Ectodermal cell (in vitro differentiated cells): ENCODE data around the gene GALNT18.

ENCODE experiments used
- H3K27ac ChIP-seq: 2 replicates; pipeline ENCODE4 v1.7.0; 2013; ENCODE audit warnings: mild to moderate bottlenecking, low read depth, low read length; ENCODE audit not compliant: insufficient read depth, poor library complexity, severe bottlenecking
- H3K27me3 ChIP-seq: 2 replicates; pipeline ENCODE4 v1.7.0; 2013; ENCODE audit warnings: mild to moderate bottlenecking, low read length; ENCODE audit not compliant: insufficient read depth, control insufficient read depth, poor library complexity, severe bottlenecking
- H3K36me3 ChIP-seq: one replicate; pipeline ENCODE4 v1.7.0; 2013; ENCODE audit warnings: low read length; ENCODE audit not compliant: control insufficient read depth, insufficient read depth
- H3K4me1 ChIP-seq: one replicate; pipeline ENCODE4 v1.7.0; 2013; ENCODE audit warnings: low read length; ENCODE audit not compliant: control insufficient read depth, insufficient read depth
- H3K4me3 ChIP-seq: 2 replicates; pipeline ENCODE4 v1.7.0; 2013; ENCODE audit warnings: low read depth, low read length, control low read depth; ENCODE audit not compliant: insufficient read depth
- H3K9me3 ChIP-seq: 2 replicates; pipeline ENCODE4 v1.7.0; 2013; ENCODE audit warnings: mild to moderate bottlenecking, low read length, moderate library complexity; ENCODE audit not compliant: control insufficient read depth
- WGBS, 2 experiments: methylation state at CpG; one replicate each; pipeline ENCODE4 v1.1.7; 2013; ENCODE audit warnings: missing lambda C conversion rate in 2 of 2; 5-methylcytosine and 5-hydroxymethylcytosine counted together

GALNT18 gene

DNA sequence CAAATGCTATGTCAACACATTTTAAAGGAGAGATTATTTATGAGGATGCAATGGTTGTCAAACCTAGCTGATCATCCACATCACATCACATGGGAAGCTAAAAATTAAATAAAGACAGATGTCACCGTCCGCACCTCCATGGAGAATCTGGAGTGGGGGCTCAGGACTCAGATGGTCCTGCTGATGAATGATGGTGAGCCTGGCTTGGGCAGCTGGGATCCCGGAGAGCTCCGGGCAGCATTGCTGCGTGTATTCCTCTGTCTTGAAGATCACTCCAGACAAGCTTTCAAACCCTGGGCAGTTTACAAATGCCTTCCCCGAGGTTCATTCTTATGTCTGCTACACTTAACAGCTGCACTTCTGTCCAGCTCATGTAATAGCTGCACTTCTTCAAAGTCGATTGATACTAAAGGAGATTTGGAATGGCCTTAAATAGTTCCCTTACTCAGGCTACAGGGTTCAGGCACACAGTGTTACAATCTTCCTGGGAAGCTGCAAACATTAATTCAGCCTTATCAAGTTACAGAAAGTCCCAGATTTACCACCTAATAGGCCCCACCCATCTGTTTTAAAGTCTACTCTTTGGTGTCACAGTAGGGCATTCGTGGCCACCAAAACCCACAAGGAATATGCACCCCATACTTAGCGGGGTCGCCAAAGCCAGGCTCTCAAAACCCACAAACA is 234.0 kb downstream of the GALNT18 start:
- Histone ChIP-seq H3K27me3 (no peaks in the 10 kb centered on the region), H3K36me3 (no peaks in the 10 kb centered on the region), H3K9me3 (no peaks in the 10 kb centered on the region), H3K27ac (no peak overlapping the region), H3K4me3 (no peak overlapping the region), H3K4me1 (peaks cover 5% of the 10 kb centered on the region)
- 90 to 91% methylated on average over 10 of the region's 10 CpGs for WGBS, 2 experiments

- Histone ChIP-seq H3K27me3 (no peaks in the 10 kb centered on the region), H3K36me3 (no peaks in the 10 kb centered on the region), H3K4me3 (no peak overlapping the region), H3K4me1 (peaks cover 5% of the 10 kb centered on the region), H3K9me3 (no peaks in the 10 kb centered on the region), H3K27ac (no peak overlapping the region)
- 69 to 70% methylated on average over 4 of the region's 4 CpGs for WGBS, 2 experiments
Observed at GRCh38 chr11:11387207-11387606, 234.6 kb downstream of the GALNT18 start.

DNA sequence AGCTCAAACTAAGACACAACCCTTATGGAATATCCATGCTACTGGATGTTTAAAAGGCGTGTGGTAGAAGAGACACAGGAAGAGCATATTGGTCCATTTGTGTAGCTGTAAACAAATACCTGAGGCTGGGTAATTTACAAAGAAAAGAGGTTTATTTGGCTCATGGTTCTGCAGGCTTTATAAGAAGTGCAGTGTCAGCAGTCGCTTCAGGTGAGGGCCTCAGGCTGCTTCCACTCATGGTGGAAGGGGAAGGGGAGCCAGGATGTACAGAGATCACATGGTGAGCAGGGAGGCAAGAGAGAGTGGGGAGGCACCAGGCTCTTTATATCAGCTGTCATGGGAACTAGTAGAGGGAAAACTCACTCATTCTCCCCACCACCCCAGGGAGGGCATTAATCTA is 237.0 kb downstream of the GALNT18 start:
- Histone ChIP-seq H3K4me3 (no peak overlapping the region), H3K27ac (no peak overlapping the region), H3K4me1 (peaks cover 5% of the 10 kb centered on the region), H3K27me3 (no peaks in the 10 kb centered on the region), H3K36me3 (no peaks in the 10 kb centered on the region), H3K9me3 (no peaks in the 10 kb centered on the region)
- 86 to 93% methylated on average over 2 of the region's 2 CpGs for WGBS, 2 experiments

GRCh38 chr11:11383995-11384394 is 237.8 kb downstream of the GALNT18 start:
- 90 to 96% methylated on average over 2 of the region's 2 CpGs for WGBS, 2 experiments
- H3K36me3 ChIP-seq: no peaks in the 10 kb centered on the region
- H3K27ac ChIP-seq: no peak overlapping the region
- H3K27me3 ChIP-seq: no peaks in the 10 kb centered on the region
- no peak overlapping the region for H3K4me3 ChIP-seq
- H3K9me3 ChIP-seq: no peaks in the 10 kb centered on the region
- peaks cover 5% of the 10 kb centered on the region for H3K4me1 ChIP-seq

DNA sequence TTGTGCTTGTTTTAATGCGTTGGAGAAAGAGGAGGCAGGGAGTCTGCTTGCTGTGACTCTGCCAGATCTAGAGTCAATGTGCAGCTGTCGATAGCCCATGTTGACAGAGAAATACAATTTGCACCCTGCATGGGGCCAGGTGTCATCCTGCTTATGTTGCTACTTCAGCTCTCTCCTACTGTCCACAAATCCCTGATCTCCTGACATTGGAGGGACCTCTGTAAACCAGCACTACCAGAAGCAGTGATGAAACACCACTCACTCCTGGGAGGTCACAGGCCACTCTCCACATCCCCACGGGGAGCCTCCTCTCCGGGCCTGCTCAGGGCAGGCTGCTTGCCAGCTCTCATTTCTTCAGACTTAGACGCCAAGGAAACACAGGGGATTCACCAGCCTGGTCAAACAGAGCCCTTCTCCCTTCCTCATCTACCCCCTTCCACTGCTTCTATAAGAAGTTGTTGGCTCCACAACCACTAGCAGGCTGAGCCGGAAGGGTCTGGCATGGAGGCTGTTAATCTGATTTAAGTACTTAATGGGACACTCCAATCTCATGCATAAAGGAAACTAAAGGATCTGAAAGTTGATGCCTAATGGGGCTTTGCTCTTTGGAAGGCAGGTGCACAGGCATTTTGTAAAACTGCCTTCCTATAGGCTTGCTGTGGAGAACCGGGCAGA is 238.8 kb downstream of the GALNT18 start:
- Histone ChIP-seq H3K27ac (no peak overlapping the region), H3K36me3 (no peaks in the 10 kb centered on the region), H3K9me3 (no peaks in the 10 kb centered on the region), H3K4me3 (no peak overlapping the region), H3K27me3 (no peaks in the 10 kb centered on the region), H3K4me1 (peaks cover 5% of the 10 kb centered on the region)
- 84 to 85% methylated on average over 7 of the region's 7 CpGs for WGBS, 2 experiments

GRCh38 chr11:11381471-11382105 is 240.2 kb downstream of the GALNT18 start:
- whole genome bisulfite sequencing, 2 experiments: 86 to 90% methylated on average over 6 of the region's 6 CpGs
- no peaks in the 10 kb centered on the region for H3K4me1 ChIP-seq

DNA sequence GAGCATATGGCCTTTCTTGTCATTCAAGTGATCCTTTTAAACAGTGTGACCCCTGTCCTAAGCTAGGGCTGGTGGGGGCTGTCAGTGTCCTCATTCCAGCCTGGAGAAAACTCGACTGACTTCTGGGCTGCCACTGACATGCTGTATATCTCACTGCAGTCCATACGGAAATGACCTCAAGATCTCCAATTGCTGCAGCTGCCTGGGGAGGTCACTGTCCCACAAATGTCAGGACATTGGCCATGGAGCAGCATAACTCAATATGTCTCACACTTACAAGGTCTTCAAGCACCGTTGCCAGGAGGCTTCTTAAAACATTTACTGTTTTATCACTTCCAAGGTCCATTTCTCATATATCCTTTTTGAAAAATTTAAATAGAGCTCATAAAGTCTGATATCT is 240.9 kb downstream of the GALNT18 start:
- H3K4me1 ChIP-seq: no peaks in the 10 kb centered on the region
- H3K4me3 ChIP-seq: no peak overlapping the region
- no peaks in the 10 kb centered on the region for H3K27me3 ChIP-seq
- H3K27ac ChIP-seq: no peak overlapping the region
- WGBS, 2 experiments: 87 to 88% methylated on average over 3 of the region's 3 CpGs
- no peaks in the 10 kb centered on the region for H3K9me3 ChIP-seq
- H3K36me3 ChIP-seq: no peaks in the 10 kb centered on the region

More at GRCh38 chr11:11381471-11382105, 240.2 kb downstream of the GALNT18 start:
- no peaks in the 10 kb centered on the region for H3K27me3 ChIP-seq
- H3K36me3 ChIP-seq: no peaks in the 10 kb centered on the region
- H3K4me3 ChIP-seq: no peak overlapping the region
- no peaks in the 10 kb centered on the region for H3K9me3 ChIP-seq
- no peak overlapping the region for H3K27ac ChIP-seq

DNA sequence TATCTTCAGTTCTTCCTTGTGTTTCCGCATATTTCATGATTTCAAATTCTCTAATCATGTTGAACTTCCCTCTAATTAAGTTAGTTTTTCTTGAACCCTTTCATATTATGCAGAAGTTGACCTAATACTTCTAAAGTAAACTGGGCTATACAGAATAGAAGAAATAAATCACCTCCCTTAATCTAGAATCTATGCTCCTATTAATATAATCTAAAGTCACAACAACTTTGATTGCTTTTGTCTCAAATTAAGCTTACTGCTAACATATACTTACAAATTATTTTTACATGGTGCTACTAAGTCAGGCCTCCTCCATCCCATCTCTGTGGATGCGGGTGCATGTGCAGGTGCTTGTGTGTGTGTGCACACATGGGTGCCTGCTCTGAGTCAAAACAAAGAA is 241.5 kb downstream of the GALNT18 start:
- Histone ChIP-seq H3K9me3 (no peaks in the 10 kb centered on the region), H3K36me3 (no peaks in the 10 kb centered on the region), H3K4me3 (no peak overlapping the region), H3K27me3 (no peaks in the 10 kb centered on the region), H3K27ac (no peak overlapping the region), H3K4me1 (no peaks in the 10 kb centered on the region)
- 89 to 98% methylated on average over 1 to 2 of the region's 2 CpGs for WGBS, 2 experiments

GRCh38 chr11:11379661-11380060 is 242.1 kb downstream of the GALNT18 start:
- Histone ChIP-seq H3K36me3 (no peaks in the 10 kb centered on the region), H3K4me3 (no peak overlapping the region), H3K9me3 (no peaks in the 10 kb centered on the region), H3K27ac (no peak overlapping the region), H3K4me1 (no peaks in the 10 kb centered on the region), H3K27me3 (no peaks in the 10 kb centered on the region)
- WGBS, 2 experiments: 94 to 97% methylated on average over 3 of the region's 3 CpGs

DNA sequence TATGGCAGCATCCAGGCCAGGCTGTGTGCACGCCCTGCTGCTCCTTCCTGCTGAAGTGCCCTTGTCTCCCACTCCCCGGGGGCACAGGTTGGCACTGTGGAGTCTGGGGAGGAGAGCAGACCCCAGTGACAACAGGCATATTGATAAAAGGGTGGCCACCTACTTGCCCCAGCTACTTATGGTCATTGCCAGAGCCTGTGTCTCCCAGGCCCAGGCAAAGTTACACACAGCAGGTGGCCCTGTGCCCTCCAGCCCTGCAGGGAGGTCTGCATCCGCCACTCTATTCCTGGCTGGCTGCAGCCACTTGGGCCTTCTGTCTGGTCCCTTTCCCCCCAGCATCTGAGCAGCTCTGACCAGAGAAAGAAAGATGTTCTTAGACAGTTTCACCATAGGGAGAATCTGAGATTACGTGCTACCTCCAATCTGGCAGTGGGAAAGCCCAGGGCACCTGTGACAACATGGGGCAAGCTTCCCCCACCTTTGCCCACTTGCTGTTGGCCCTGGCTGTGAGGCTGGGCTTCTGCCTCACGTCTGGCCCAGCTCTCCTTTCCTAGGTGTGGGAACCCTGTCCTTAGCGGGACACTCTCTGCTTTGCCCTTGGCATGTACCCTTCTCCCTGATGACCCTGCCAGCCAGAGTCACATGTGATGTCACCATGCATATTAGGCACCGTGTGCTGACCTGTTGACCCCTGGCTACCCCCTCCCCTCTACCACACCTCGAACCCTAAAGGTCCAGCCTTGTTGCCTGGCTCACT is 243.4 kb downstream of the GALNT18 start:
- 90 to 91% methylated on average over 8 of the region's 8 CpGs for WGBS, 2 experiments
- Histone ChIP-seq H3K27me3 (no peaks in the 10 kb centered on the region), H3K9me3 (no peaks in the 10 kb centered on the region), H3K27ac (no peak overlapping the region), H3K4me3 (no peak overlapping the region), H3K4me1 (no peaks in the 10 kb centered on the region), H3K36me3 (no peaks in the 10 kb centered on the region)
